Ishikawa (cell line): Measurements from ENCODE around the gene PTGES2.
A peak's percentile ranks its signal among the peaks of the same experiment; 100 is the strongest.

Experiments
- CEBPB ChIP-seq: IDR thresholded peaks from 2 replicates; pipeline ENCODE4 v1.6.1; 2012
- CREB1 ChIP-seq: IDR thresholded peaks from 2 replicates; pipeline ENCODE4 v1.6.1; 2012; ENCODE audit warnings: low read depth
- EGR1 ChIP-seq: IDR thresholded peaks from 2 replicates; pipeline ENCODE4 v1.6.1; 2012
- EP300 ChIP-seq: IDR thresholded peaks from 2 replicates; pipeline ENCODE4 v1.6.1; 2012; ENCODE audit warnings: borderline replicate concordance
- FOXM1 ChIP-seq: IDR thresholded peaks from 2 replicates; pipeline ENCODE4 v1.6.1; 2012; ENCODE audit warnings: low read depth, borderline replicate concordance
- MAX ChIP-seq: IDR thresholded peaks from 2 replicates; pipeline ENCODE4 v1.6.1; 2012
- NFIC ChIP-seq: IDR thresholded peaks from 2 replicates; pipeline ENCODE4 v1.6.1; 2012
- RAD21 ChIP-seq: IDR thresholded peaks from 2 replicates; pipeline ENCODE4 v1.6.1; 2012; ENCODE audit warnings: low read depth
- REST ChIP-seq: IDR thresholded peaks from 2 replicates; pipeline ENCODE4 v1.6.1; 2012; ENCODE audit warnings: low read depth, mild to moderate bottlenecking
- TAF1 ChIP-seq: IDR thresholded peaks from 2 replicates; pipeline ENCODE4 v1.6.1; 2012; ENCODE audit warnings: low read depth, mild to moderate bottlenecking
- TCF12 ChIP-seq: IDR thresholded peaks from 2 replicates; pipeline ENCODE4 v1.6.1; 2012; ENCODE audit warnings: low read depth
- TEAD4 ChIP-seq: IDR thresholded peaks from 2 replicates; pipeline ENCODE4 v1.6.1; 2012
- USF1 ChIP-seq: IDR thresholded peaks from 2 replicates; pipeline ENCODE4 v1.6.1; 2012
- YY1 ChIP-seq: IDR thresholded peaks from 2 replicates; pipeline ENCODE4 v1.6.1; 2012; ENCODE audit warnings: low read depth
- ZBTB7A ChIP-seq: IDR thresholded peaks from 2 replicates; pipeline ENCODE4 v1.6.1; 2012; ENCODE audit warnings: low read depth

PTGES2 gene

GRCh38 chr9:128169925-128170324 lies 42.4 kb upstream of the PTGES2 start:
- TF ChIP-seq NFIC (no peak), TCF12 (no peak), FOXM1 (no peak), MAX (no peak), ZBTB7A (no peak), YY1 (no peak), TAF1 (no peak), RAD21 (no peak), CEBPB (no peak), CREB1 (no peak), EP300 (no peak), TEAD4 (no peak)

- TF ChIP-seq CEBPB (no peak), EP300 (no peak), TCF12 (no peak), MAX (no peak)
Measured at GRCh38 chr9:128169492-128169891, 42.0 kb upstream of the PTGES2 start.

- no peak for TF ChIP-seq NFIC
- TF ChIP-seq FOXM1, result no peak
- TF ChIP-seq MAX, result no peak
- no peak for TF ChIP-seq YY1
- TF ChIP-seq CEBPB, result no peak
- TF ChIP-seq ZBTB7A, result no peak
- TF ChIP-seq REST, result no peak
- no peak for TF ChIP-seq EP300
- no peak for TF ChIP-seq TEAD4
- no peak for TF ChIP-seq TCF12
- no peak for TF ChIP-seq CREB1
- TF ChIP-seq USF1, result no peak
- TF ChIP-seq TAF1, result no peak
Measured at GRCh38 chr9:128168731-128169308, 41.3 kb upstream of the PTGES2 start.

- TF ChIP-seq EGR1 (no peak), YY1 (no peak), CEBPB (no peak), EP300 (no peak), MAX (no peak), FOXM1 (no peak), NFIC (no peak), USF1 (no peak), TEAD4 (no peak), TCF12 (no peak), RAD21 (no peak), ZBTB7A (no peak)
Measured at GRCh38 chr9:128167209-128167608, 39.7 kb upstream of the PTGES2 start.

GRCh38 chr9:128166169-128166568 lies 38.6 kb upstream of the PTGES2 start:
- TF ChIP-seq TCF12 (no peak), RAD21 (no peak), YY1 (no peak), FOXM1 (no peak), REST (no peak), MAX (no peak), TAF1 (no peak)

- TF ChIP-seq CREB1, result no peak
- TF ChIP-seq TEAD4, result 0 out of 2 replicates have a peak, but pooled peaks have one; percentile 43
Measured at GRCh38 chr9:128164307-128164885, 36.9 kb upstream of the PTGES2 start.
